Measurements from ENCODE around the gene IRGC.
"Not testable (repeated sequence)": the region's sequence is repeated elsewhere in the genome, so short reads cannot be mapped to it uniquely, and the experiment has no call there.

The IRGC gene

GRCh38 chr19:43715776-43716175 is at the start of gene IRGC:
IRGC (plus strand) TSS chr19:43716076; CDS start chr19:43718559, 2,483 bp downstream.
- no peak for DNase-seq

GRCh38 chr19:43667126-43667875 is 48.6 kb upstream of the IRGC start:
- DNase-seq: no peak

- no peak for DNase-seq
Observed at GRCh38 chr19:43667876-43668405, 47.9 kb upstream of the IRGC start.

- peak; percentile 98 for DNase-seq
Observed at GRCh38 chr19:43668406-43669109, 47.3 kb upstream of the IRGC start.

- no peak for DNase-seq
Observed at GRCh38 chr19:43672061-43672679, 43.7 kb upstream of the IRGC start.

GRCh38 chr19:43673637-43674036 is 42.2 kb upstream of the IRGC start:
- DNase-seq: no peak

GRCh38 chr19:43674183-43674582 is 41.7 kb upstream of the IRGC start:
- no peak for DNase-seq

GRCh38 chr19:43674596-43674995 is 41.3 kb upstream of the IRGC start:
- no peak for DNase-seq

GRCh38 chr19:43675269-43675879 is 40.5 kb upstream of the IRGC start:
- no peak for DNase-seq

- no peak for DNase-seq
Observed at GRCh38 chr19:43675906-43676305, 40.0 kb upstream of the IRGC start.

GRCh38 chr19:43678512-43679261 is 37.2 kb upstream of the IRGC start:
- DNase-seq: no peak

GRCh38 chr19:43681821-43682220 is 34.1 kb upstream of the IRGC start:
- no peak for DNase-seq

- not testable (repeated sequence) for DNase-seq
Observed at GRCh38 chr19:43682269-43682668, 33.6 kb upstream of the IRGC start.

- no peak for DNase-seq
Observed at GRCh38 chr19:43682824-43683661, 32.8 kb upstream of the IRGC start.

GRCh38 chr19:43683905-43684304 is 32.0 kb upstream of the IRGC start:
- no peak for DNase-seq

GRCh38 chr19:43684326-43684725 is 31.6 kb upstream of the IRGC start:
- no peak for DNase-seq

- DNase-seq: no peak
Observed at GRCh38 chr19:43687660-43687997, 28.2 kb upstream of the IRGC start.

GRCh38 chr19:43688059-43688701 is 27.7 kb upstream of the IRGC start:
- no peak for DNase-seq

GRCh38 chr19:43690444-43690843 is 25.4 kb upstream of the IRGC start:
- DNase-seq: no peak

- DNase-seq: no peak
Observed at GRCh38 chr19:43690890-43691289, 25.0 kb upstream of the IRGC start.

GRCh38 chr19:43691755-43692154 is 24.1 kb upstream of the IRGC start:
- DNase-seq: no peak

Measured in right forelimb (tissue), 1 donor.